ENCODE measurements around the gene ABCA9.
"Not testable (repeated sequence)": the region's sequence is repeated elsewhere in the genome, so short reads cannot be mapped to it uniquely, and the experiment has no call there.

Gene ABCA9

DNA sequence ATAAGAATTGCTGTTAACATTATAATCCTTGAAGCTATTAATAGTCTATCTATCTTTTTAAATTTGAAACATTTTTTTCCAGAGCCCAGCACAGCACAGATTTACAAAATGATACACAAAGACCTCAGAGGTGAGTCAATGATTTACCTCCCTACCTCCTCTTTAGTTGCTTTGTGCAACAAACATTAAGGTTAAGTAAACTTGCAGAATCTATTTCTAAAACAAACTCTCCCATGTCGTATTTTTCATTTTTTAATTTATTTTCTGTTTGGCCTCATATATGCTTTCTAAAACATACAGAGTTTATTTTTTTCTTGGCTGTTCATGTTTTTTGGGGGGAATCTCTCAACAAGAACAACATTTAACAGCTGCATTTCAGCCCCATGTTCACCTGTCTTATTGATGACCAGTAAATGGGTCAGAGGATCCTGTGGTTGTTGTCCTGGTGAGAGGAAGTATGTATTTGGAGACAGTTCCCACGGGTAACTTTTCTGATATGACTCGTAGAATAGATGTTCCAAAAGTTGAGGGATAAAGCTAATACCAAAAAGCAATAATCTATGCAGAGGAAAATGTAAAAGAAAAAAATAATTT is 42.6 kb downstream of the ABCA9 start:
- no peak for DNase-seq

DNA sequence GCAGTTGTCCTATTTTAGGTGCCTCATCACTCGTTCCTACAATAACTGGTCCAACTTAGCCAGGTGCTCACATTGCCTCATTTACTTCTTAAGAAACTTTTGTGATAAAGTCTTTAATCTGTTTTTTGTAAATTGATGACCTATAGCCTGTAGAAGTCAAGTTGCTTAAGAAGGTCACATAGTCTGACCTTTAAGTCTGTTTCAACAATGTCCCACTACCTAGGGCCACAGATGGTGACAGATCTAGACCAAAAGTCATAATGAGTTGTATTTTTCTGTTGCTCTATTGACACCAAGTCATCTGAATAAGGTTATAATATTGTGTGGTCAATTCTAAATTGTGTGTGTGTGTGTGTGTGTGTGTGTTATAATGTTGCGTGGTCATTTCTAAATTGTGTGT is 45.1 kb downstream of the ABCA9 start:
- DNase-seq: no peak

GRCh38 chr17:69012895-69013805 is 47.6 kb downstream of the ABCA9 start:
- DNase-seq: no peak

DNA sequence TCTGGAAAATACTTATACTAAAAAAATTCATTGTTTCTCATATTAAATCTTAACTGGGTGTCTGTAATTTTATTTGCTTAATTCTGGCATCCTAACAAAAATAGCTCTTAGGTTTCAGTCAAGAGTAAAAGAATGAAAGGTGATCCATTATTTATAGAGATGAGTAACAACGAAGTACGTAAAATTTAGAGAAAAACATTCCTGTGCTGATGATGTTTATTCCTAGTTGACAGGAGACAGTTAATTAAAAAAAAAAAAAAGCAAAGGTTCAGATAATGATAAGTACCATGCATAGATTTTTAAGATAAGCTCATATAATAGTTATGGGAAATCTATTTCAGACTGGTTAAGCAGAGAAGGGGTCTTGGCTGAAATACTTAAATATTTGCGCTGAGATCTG is 50.8 kb downstream of the ABCA9 start:
- DNase-seq: no peak

- not testable (repeated sequence) for DNase-seq
Observed at GRCh38 chr17:69004759-69005158, 56.0 kb downstream of the ABCA9 start.

GRCh38 chr17:68999743-69000142 is 61.0 kb downstream of the ABCA9 start:
- not testable (repeated sequence) for DNase-seq

DNA sequence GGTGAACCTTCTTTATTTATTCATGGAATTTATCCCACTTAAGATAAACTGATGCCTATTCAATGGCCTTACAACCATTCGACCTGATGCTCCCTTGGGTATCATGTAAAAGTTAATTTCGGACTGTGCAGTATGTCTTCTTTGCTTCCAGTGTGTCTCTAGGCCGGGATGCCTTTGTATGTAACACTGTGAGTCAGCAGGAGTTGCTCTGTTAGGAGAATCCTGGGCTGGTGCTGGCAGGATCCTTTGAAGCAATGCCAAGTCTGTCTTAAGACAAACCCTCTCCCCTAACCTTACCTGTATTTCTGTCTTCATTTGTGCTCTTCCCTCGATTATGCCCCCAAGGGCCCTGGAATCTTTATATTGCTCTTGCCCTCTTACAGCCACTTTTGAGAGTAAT is 67.6 kb downstream of the ABCA9 start:
- no peak for DNase-seq

GRCh38 chr17:68987966-68988365 is 72.8 kb downstream of the ABCA9 start:
- no peak for DNase-seq

DNA sequence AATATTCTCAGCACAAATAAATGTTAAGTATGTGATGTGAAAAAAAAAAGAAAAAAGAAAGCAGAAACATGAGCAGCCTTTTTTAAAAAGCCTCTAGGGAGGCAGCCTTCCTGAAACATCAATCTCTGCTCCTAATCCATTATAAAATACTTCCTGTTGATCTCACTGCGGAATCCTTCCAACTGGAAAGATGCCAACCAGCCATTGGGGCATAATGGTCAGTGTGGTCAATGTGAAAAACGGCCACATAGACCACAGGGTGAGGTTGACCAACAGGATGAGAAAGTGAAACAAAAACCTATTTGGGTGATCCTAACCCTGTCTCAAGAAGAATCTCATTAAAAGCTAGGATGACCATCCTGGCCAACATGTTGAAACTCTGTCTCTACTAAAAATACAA is 79.4 kb downstream of the ABCA9 start:
- no peak for DNase-seq

- DNase-seq: no peak
Observed at GRCh38 chr17:68973098-68973846, 87.5 kb downstream of the ABCA9 start.

DNA sequence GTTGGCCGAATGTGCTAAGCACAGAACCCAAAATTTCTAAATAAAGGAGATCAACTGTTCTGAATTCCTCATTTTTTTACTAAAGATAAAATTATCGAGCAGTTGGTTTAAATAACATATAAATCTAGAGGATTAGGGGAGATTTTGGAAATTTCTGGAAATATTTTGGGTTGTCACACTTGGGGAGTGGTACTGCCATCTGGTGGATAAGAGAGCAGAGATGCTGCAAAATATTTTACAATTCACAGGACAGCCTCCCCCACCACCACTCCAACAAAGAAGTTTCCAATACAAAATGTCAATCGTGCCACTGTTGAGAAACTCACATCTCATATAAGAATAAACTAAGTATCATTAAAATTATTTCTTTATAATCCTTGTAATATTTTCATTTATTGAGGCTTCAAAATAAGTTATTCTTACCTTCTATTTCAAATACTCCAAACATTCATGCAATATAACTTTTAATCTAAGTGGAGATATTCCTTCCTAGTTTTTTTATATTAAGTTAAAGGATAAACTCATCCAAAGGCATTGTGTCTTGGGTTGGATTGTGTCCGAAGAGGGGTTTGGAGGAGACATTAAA is 88.5 kb downstream of the ABCA9 start:
- no peak for DNase-seq

DNA sequence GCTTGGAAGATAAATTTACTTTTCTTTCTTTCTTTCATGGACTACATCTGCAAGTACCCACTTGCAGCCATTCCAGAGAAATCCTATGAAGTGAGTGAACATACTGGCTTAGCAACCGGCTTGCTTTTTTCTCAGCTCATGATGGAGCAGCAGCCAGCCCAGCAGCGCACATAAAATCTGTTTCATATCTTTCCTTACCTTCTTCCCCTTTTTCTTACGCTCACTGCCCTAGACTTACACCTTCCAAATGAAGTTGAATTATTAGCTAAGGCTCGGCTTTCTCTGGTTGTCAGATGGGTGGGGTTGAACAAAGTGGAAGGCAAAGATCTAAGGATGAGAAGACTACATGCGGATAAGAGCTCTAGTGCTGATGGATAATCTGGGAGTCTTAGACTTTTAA is 91.6 kb downstream of the ABCA9 start:
- no peak for DNase-seq

- DNase-seq: no peak
Observed at GRCh38 chr17:68963958-68964357, 96.8 kb downstream of the ABCA9 start.

- DNase-seq: no peak
Observed at GRCh38 chr17:68961214-68961882, 99.4 kb downstream of the ABCA9 start.

DNA sequence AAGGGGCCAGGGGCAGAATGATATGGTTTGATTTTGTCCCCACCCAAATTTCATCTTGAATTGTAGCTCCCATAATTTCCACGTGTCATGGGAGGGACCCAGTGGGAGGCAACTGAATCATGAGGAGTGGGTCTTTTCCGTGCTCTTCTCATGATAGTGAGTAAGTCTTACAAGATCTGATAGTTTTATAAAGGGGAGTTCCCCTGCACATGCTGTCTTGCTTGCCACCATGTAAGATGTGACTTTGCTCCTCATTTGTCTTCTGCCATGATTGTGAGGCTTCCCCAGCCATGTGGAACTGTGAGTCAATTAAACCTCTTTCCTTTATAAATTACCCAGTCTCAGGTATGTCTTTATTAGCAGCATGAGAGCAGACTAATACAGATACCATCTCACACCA is 101.6 kb downstream of the ABCA9 start:
- not testable (repeated sequence) for DNase-seq

- DNase-seq: no peak
Observed at GRCh38 chr17:68957944-68958343, 102.8 kb downstream of the ABCA9 start.

- DNase-seq: no peak
Observed at GRCh38 chr17:68955181-68955841, 105.4 kb downstream of the ABCA9 start, which contains the start of gene ABCA8. Gene ABCA8, minus strand, starts transcription at chr17:68955392. Its CDS starts 13,358 bp downstream, at chr17:68942034.

GRCh38 chr17:68954146-68954896 is 106.4 kb downstream of the ABCA9 start:
- DNase-seq: no peak

DNA sequence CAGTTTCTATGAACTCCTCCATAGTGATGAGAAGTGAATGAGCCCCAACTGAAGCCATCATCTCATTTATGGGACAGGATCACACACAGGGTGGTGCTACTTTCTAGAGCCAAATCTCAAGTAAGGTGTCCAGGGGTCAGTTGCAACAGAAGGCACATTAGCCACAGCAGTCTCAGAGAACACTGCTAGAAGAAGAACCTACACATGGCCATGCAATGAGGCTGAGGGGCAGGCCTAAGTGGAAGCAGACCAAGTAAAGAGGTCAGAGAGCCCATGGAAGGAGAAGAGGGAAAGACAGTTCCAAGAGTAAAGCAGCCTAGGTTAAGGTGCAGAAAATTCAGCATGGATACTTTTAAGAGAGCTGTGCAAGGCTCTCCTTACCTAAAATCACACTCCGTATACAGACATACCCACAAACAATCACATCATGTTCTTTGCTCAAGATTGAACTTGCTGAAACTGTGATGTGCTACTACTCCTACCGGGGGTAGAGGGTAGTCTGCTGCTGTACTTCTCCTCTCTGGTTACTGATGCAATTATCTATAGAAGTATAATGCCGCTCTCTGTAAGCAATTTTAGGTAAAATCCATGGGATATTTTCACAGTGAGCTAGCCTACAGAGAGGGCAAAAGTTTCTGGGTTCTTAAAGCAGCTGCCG is 107.3 kb downstream of the ABCA9 start:
- no peak for DNase-seq

GRCh38 chr17:68950725-68951124 is 110.0 kb downstream of the ABCA9 start:
- no peak for DNase-seq

GRCh38 chr17:68947868-68948267 is 112.9 kb downstream of the ABCA9 start:
- not testable (repeated sequence) for DNase-seq
